ENCODE measurements around the gene GRIP2.

DNA sequence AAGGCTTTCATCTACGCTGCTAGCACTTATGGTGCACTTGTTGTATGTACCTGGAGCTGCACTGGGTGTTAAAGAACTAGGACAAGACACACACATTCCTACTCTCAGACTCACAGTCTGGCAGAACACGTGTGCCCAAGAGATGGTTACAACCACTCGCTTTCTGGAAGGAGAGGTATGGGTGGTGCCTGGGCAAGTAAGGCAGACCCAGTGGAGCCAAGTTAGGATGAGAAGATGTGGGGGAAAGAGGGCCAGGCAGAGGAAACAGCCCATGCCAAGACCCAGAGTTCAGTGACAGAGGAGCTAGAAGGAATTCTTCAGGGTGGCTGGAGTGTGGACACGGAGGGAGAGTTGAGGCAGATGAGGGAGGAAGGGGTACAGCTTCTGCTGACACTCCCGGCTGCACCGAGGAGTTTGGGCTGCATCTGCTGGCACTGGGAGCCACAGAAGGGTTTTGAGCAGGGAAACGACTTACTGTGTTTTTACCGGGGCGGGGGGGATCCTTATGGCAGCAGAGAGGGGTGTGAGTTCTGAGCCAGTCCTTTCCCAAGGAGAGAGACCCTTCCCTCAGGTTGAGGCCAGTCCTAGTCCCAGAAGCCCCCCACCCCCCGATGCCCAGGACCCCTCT, 59.0 kb downstream of the GRIP2 start:
- no peak for TF ChIP-seq POLR2A (IDR thresholded peaks at IDR 0.05; ENCODE audit: low read depth, low read length)
- TF ChIP-seq CEBPB (IDR thresholded peaks at IDR 0.05; ENCODE audit: low read depth, low read length), result no peak
- no peak for TF ChIP-seq RCOR1 (IDR thresholded peaks at IDR 0.05; ENCODE audit: insufficient replicate concordance, low read length)
- TF ChIP-seq, protein P1, sequence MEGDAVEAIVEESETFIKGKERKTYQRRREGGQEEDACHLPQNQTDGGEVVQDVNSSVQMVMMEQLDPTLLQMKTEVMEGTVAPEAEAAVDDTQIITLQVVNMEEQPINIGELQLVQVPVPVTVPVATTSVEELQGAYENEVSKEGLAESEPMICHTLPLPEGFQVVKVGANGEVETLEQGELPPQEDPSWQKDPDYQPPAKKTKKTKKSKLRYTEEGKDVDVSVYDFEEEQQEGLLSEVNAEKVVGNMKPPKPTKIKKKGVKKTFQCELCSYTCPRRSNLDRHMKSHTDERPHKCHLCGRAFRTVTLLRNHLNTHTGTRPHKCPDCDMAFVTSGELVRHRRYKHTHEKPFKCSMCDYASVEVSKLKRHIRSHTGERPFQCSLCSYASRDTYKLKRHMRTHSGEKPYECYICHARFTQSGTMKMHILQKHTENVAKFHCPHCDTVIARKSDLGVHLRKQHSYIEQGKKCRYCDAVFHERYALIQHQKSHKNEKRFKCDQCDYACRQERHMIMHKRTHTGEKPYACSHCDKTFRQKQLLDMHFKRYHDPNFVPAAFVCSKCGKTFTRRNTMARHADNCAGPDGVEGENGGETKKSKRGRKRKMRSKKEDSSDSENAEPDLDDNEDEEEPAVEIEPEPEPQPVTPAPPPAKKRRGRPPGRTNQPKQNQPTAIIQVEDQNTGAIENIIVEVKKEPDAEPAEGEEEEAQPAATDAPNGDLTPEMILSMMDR (conservative IDR thresholded peaks at IDR 0.05; ENCODE audit: low read depth, low read length), result no peak
- TF ChIP-seq RAD21 (IDR thresholded peaks at IDR 0.05; ENCODE audit: low read length), result no peak

Measured in IMR-90 (cell line).